Ovary (tissue), 9 donors: ENCODE results near the gene USP24. TPM values are rescaled to one million over a fixed set of nuclear protein-coding genes. Genes with fewer than 3 reads are reported as not detected.

ENCODE experiments used
- DNase-seq, 5 donors: peaks; one replicate each; pipeline ENCODE4 v3.0.0-alpha.2; 2019 to 2020
- H3K27ac ChIP-seq, 2 donors: fragments of 200-600 bp; one replicate each; pipeline versions ENCODE4 v1.5.1 to v1.8.0; 2019 to 2022
- H3K27me3 ChIP-seq: fragments of 200-600 bp; one replicate; pipeline ENCODE4 v1.8.0; 2022
- H3K36me3 ChIP-seq: fragments of 200-600 bp; sonication (generic); one replicate; pipeline ENCODE4 v1.5.1; 2019
- H3K4me1 ChIP-seq: one replicate; pipeline ENCODE4 v1.8.1; 2013; ENCODE audit warnings: mild to moderate bottlenecking, moderate library complexity; ENCODE audit not compliant: insufficient read depth
- H3K4me3 ChIP-seq: fragments of 200-600 bp; sonication (generic); one replicate; pipeline ENCODE4 v1.5.1; 2017
- H3K9me3 ChIP-seq, 2 donors: fragments of 200-600 bp in 1 of 2; sonication (generic) in 1 of 2; one replicate each; pipeline versions ENCODE4 v1.5.1 to v1.8.1; 2013 to 2019; ENCODE audit warnings: mild to moderate bottlenecking in 1 of 2, moderate library complexity in 1 of 2
- CTCF ChIP-seq, 3 donors: fragments of 450-650 bp in 2 of 3; fragments of 200-600 bp in 1 of 3; IDR thresholded peaks; one replicate each; pipeline versions ENCODE4 v1.5.1 to v1.8.0; 2016 to 2022; ENCODE audit warnings: antibody characterized with exemption in 3 of 3, mild to moderate bottlenecking in 1 of 3
- EP300 ChIP-seq: sonication (generic); formaldehyde crosslinking; IDR thresholded peaks from one replicate; pipeline ENCODE4 v1.6.1; 2017; ENCODE audit warnings: antibody characterized with exemption
- POLR2A ChIP-seq: fragments of 450-650 bp; IDR thresholded peaks from one replicate; pipeline ENCODE4 v1.6.1; 2017; ENCODE audit warnings: antibody characterized with exemption, mild to moderate bottlenecking, moderate library complexity
- WGBS, 3 donors: extraction: QIAGEN DNeasy Blood & Tissue Kit in 1 of 3; methylation state at CpG; one replicate each; pipeline versions ENCODE4 v1.1.5 to v1.1.7; 2013 to 2017; 5-methylcytosine and 5-hydroxymethylcytosine counted together
- intact Hi-C, 4 donors: fragments of 100-400 bp; cut with DNase I; formaldehyde crosslinking; loops; one replicate each; pipeline versions ENCODE4 v1.11.0 to v1.15.1; 2022 to 2023
- polyA plus RNA-seq, 2 donors: library from polyadenylated mRNA; stranded (reverse); fragments of 200-250 nt in 1 of 2; fragments of 350-450 nt in 1 of 2; fragmentation: Illumina TruSeq in 1 of 2; extraction: RNeasy Lipid Tissue Mini Kit (QIAGEN cat#74804) in 1 of 2; gene quantifications; one replicate each; pipeline ENCODE4 v1.2.3, GENCODE V29; 2013 to 2014
- total RNA-seq, 7 donors: library from RNA; depleted of rRNA in 2 of 7; stranded (reverse); fragments of >200 nt in 2 of 7; fragmentation: NEBNext Ultra II Directional in 3 of 7; extraction: Animal tissue kit (Norgen Biotek cat#: 25700) in 3 of 7; gene quantifications; one replicate each; pipeline versions ENCODE4 v1.1.0 to v1.2.4, GENCODE V29; 2016 to 2023
- donor health status: DM: no; HTN: no; CAD: no; lungs with moderate emphysema.
- donor health status: DM: no; HTN: no; CAD: no.
- donor health status: Bipolar disorder and iron deficiency.
- donor health status: DM: yes; HTN: yes; CAD: no.
- donor health status: DM: no; HTN: no; CAD: no.
- donor health status: DM: yes; HTN: yes; CAD: no.

The USP24 gene
- total and polyA plus RNA-seq, 9 donors = 11.5 to 51.4 (median 33.5) TPM

- Histone ChIP-seq H3K4me1 (peaks cover 2% of the 10 kb centered on the region), H3K27me3 (no peaks in the 10 kb centered on the region), H3K9me3 (no peaks in the 10 kb centered on the region), H3K36me3 (no peaks in the 10 kb centered on the region), H3K4me3 (no peak overlapping the region), H3K27ac (no peak overlapping the region)
- DNase-seq = no peak
- 88 to 95% (median 89%) methylated on average over 3 of the region's 3 CpGs for WGBS, 3 donors
- TF ChIP-seq POLR2A (no peak), EP300 (no peak), CTCF (IDR thresholded peaks at IDR 0.05) (no peak)
- intact Hi-C loops = no loop called here
These were observed 136.7 kb downstream of the USP24 start for GRCh38 chr1:55078470-55078869.

- intact Hi-C loops = no loop called here
- Histone ChIP-seq H3K4me3 (no peak overlapping the region), H3K4me1 (no peaks in the 10 kb centered on the region), H3K27ac (no peak overlapping the region), H3K9me3 (no peaks in the 10 kb centered on the region), H3K27me3 (no peaks in the 10 kb centered on the region), H3K36me3 (no peaks in the 10 kb centered on the region)
- TF ChIP-seq CTCF (IDR thresholded peaks at IDR 0.05) (no peak), EP300 (no peak), POLR2A (no peak)
- 90 to 95% (median 93%) methylated on average over 1 of the region's 1 CpG for WGBS, 3 donors
- no peak for DNase-seq
These were observed 138.8 kb downstream of the USP24 start for GRCh38 chr1:55076356-55076755.

GRCh38 chr1:55074455-55074854 lies 140.7 kb downstream of the USP24 start:
- WGBS, 3 donors = 70 to 96% (median 95%) methylated on average over 2 of the region's 2 CpGs
- no peak for TF ChIP-seq POLR2A
- no peak for TF ChIP-seq CTCF (IDR thresholded peaks at IDR 0.05)
- TF ChIP-seq EP300 = no peak
- H3K27ac ChIP-seq = no peak overlapping the region
- H3K27me3 ChIP-seq = no peaks in the 10 kb centered on the region
- DNase-seq = no peak
- H3K9me3 ChIP-seq = no peaks in the 10 kb centered on the region
- intact Hi-C loops = no loop called here
- H3K4me3 ChIP-seq = no peak overlapping the region
- H3K4me1 ChIP-seq = no peaks in the 10 kb centered on the region
- no peaks in the 10 kb centered on the region for H3K36me3 ChIP-seq

GRCh38 chr1:55073187-55073916 lies 141.8 kb downstream of the USP24 start:
- no peak for TF ChIP-seq EP300
- TF ChIP-seq POLR2A = no peak
- TF ChIP-seq CTCF (IDR thresholded peaks at IDR 0.05) = no peak
- Histone ChIP-seq H3K4me3 (no peak overlapping the region), H3K4me1 (no peaks in the 10 kb centered on the region), H3K9me3 (no peaks in the 10 kb centered on the region), H3K27me3 (no peaks in the 10 kb centered on the region), H3K36me3 (no peaks in the 10 kb centered on the region), H3K27ac (no peak overlapping the region)
- no peak for DNase-seq
- 92 to 96% (median 95%) methylated on average over 3 of the region's 3 CpGs for WGBS, 3 donors
- intact Hi-C loops = no loop called here
